Measurements from ENCODE around the gene KRT74. TPM values are rescaled to one million over a fixed set of nuclear protein-coding genes. Genes with fewer than 3 reads are reported as not detected.
A peak's percentile ranks its signal among the peaks of the same experiment; 100 is the strongest.

KRT74 gene
- not detected in 2 replicates for total RNA-seq (2014; rRNA removed; shearing (Covaris generic))
- polyA plus RNA-seq (2015; cell fraction: cytosol; rRNA removed): not detected in 2 replicates
- not detected in 2 replicates for polyA plus RNA-seq (2015; cell fraction: nucleus; rRNA removed)

GRCh38 chr12:52573743-52574142 is at the start of gene KRT74:
Gene KRT74 (minus strand): TSS chr12:52573843. CDS start chr12:52573777, 66 bp downstream.
- no peak for DNase-seq (ENCODE audit: low read depth)

- DNase-seq (ENCODE audit: low read depth): no peak
Observed at GRCh38 chr12:52622349-52622748, 48.7 kb upstream of the KRT74 start.

GRCh38 chr12:52618866-52619265 is 45.2 kb upstream of the KRT74 start:
- no peak for DNase-seq (ENCODE audit: low read depth)

- no peak for DNase-seq (ENCODE audit: low read depth)
Observed at GRCh38 chr12:52618216-52618615, 44.6 kb upstream of the KRT74 start, which contains the start of gene KRT73. Gene KRT73 (minus strand): TSS chr12:52618559. CDS start chr12:52618524, 35 bp downstream.

- no peak for DNase-seq (ENCODE audit: low read depth)
Observed at GRCh38 chr12:52617403-52617785, 43.8 kb upstream of the KRT74 start.

GRCh38 chr12:52616680-52617402 is 43.2 kb upstream of the KRT74 start:
- DNase-seq (ENCODE audit: low read depth): no peak

GRCh38 chr12:52615912-52616311 is 42.3 kb upstream of the KRT74 start:
- no peak for DNase-seq (ENCODE audit: low read depth)

GRCh38 chr12:52615208-52615868 is 41.7 kb upstream of the KRT74 start:
- no peak for DNase-seq (ENCODE audit: low read depth)

GRCh38 chr12:52614381-52615207 is 41.0 kb upstream of the KRT74 start:
- DNase-seq (ENCODE audit: low read depth): no peak

GRCh38 chr12:52613384-52614030 is 39.9 kb upstream of the KRT74 start:
- no peak for DNase-seq (ENCODE audit: low read depth)

- DNase-seq (ENCODE audit: low read depth): no peak
Observed at GRCh38 chr12:52612431-52613383, 39.1 kb upstream of the KRT74 start.

GRCh38 chr12:52611080-52611468 is 37.4 kb upstream of the KRT74 start:
- no peak for DNase-seq (ENCODE audit: low read depth)

GRCh38 chr12:52608826-52609630 is 35.4 kb upstream of the KRT74 start:
- no peak for DNase-seq (ENCODE audit: low read depth)

GRCh38 chr12:52608161-52608560 is 34.5 kb upstream of the KRT74 start:
- DNase-seq (ENCODE audit: low read depth): no peak

- DNase-seq (ENCODE audit: low read depth): no peak
Observed at GRCh38 chr12:52607314-52607713, 33.7 kb upstream of the KRT74 start.

GRCh38 chr12:52606581-52607218 is 33.1 kb upstream of the KRT74 start:
- no peak for DNase-seq (ENCODE audit: low read depth)

GRCh38 chr12:52606096-52606495 is 32.5 kb upstream of the KRT74 start:
- no peak for DNase-seq (ENCODE audit: low read depth)

GRCh38 chr12:52605542-52605941 is 31.9 kb upstream of the KRT74 start:
- no peak for DNase-seq (ENCODE audit: low read depth)

- peak; percentile 17 for DNase-seq (ENCODE audit: low read depth)
Observed at GRCh38 chr12:52604859-52605258, 31.2 kb upstream of the KRT74 start.
